Tibial artery (tissue), 4 donors: ENCODE results near the gene GCDH.
A peak's percentile ranks its signal among the peaks of the same experiment; 100 is the strongest.

Experiments used
- DNase-seq, 2 donors: peaks; one replicate each; pipeline ENCODE4 v3.0.0-alpha.2; 2019
- H3K27ac ChIP-seq, 2 donors: fragments of 200-600 bp; sonication (generic) in 1 of 2; 1 replicate in 1 of 2; 2 replicates in 1 of 2; pipeline ENCODE4 v1.5.1; 2018 to 2019; ENCODE audit warnings: mild to moderate bottlenecking in 1 of 2
- H3K27me3 ChIP-seq, 2 donors: fragments of 200-600 bp; sonication (generic) in 1 of 2; one replicate each; pipeline versions ENCODE4 v1.5.1 to v1.6.0; 2016 to 2019
- H3K36me3 ChIP-seq, 3 donors: fragments of 200-600 bp; sonication (generic) in 2 of 3; one replicate each; pipeline ENCODE4 v1.5.1; 2016 to 2019; ENCODE audit warnings: mild to moderate bottlenecking in 2 of 3
- H3K4me1 ChIP-seq, 4 donors: fragments of 200-600 bp; sonication (generic) in 2 of 4; 1 replicate in 3 of 4; 2 replicates in 1 of 4; pipeline ENCODE4 v1.5.1; 2016 to 2019
- H3K4me3 ChIP-seq, 2 donors: fragments of 200-600 bp; sonication (generic) in 1 of 2; 1 replicate in 1 of 2; 2 replicates in 1 of 2; pipeline ENCODE4 v1.5.1; 2018 to 2019; ENCODE audit warnings: mild to moderate bottlenecking in 2 of 2
- H3K9me3 ChIP-seq, 3 donors: fragments of 200-600 bp; sonication (generic) in 1 of 3; one replicate each; pipeline ENCODE4 v1.5.1; 2016 to 2019
- CTCF ChIP-seq, 2 experiments: fragments of 200-600 bp in 1 of 2; fragments of 450-650 bp in 1 of 2; IDR thresholded peaks; one replicate each; pipeline ENCODE4 v1.5.1; 2017 to 2019; ENCODE audit warnings: antibody characterized with exemption in 2 of 2, mild to moderate bottlenecking in 1 of 2, moderate library complexity in 1 of 2
- intact Hi-C: fragments of 100-400 bp; cut with DNase I; formaldehyde crosslinking; loops from one replicate; pipeline ENCODE4 v1.15.0; 2023; ENCODE audit warnings: low total_unique reads

Gene GCDH

DNA sequence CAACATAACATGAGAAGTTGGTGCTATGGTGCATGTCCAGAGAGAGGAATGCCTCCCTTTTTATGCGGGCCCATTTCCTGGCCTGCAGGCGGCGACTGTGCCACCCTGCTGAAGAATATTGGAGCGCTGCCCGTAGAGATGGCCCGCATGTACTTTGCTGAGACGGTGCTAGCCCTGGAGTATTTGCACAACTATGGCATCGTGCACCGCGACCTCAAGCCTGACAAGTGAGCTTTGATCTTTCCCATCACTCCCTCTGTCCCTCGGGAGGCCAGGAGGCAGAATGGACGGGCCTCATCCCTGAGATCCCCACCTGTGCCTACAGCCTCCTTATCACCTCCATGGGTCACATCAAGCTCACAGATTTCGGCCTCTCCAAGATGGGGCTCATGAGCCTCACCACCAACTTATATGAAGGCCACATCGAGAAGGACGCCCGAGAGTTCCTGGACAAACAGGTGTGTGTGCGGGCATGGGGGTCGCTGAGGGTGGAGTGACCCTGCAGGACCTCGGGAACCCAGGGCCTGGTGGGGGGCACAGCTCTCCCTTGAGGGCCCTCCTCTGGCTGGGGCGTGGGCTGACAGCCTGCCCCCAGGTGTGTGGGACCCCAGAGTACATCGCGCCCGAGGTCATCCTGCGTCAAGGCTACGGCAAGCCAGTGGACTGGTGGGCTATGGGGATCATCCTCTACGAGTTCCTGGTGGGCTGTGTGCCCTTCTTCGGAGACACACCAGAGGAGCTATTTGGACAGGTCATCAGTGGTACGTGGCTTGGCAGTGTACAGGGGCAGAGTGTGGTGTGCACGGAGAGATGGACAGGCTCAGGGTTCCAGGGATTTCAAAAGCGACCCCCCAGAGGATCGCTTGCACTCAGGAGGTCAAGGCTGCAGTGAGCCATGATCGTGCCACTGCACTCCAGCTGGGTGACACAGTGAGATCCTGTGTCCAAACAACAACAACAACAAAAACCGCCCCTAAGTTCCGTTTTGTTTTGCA lies 25.9 kb upstream of the GCDH start:
- intact Hi-C loops, result no loop called here
- H3K4me1 ChIP-seq, result peaks cover 0 to 7% (median 6%) of the 10 kb centered on the region in 4 donors
- H3K27me3 ChIP-seq, result peaks cover 0 to 39% of the 10 kb centered on the region in 2 donors
- H3K36me3 ChIP-seq, result no peaks in the 10 kb centered on the region
- H3K27ac ChIP-seq, result no peak overlapping the region
- no peak for TF ChIP-seq CTCF (IDR thresholded peaks at IDR 0.05)
- no peaks in the 10 kb centered on the region for H3K9me3 ChIP-seq
- no peak overlapping the region for H3K4me3 ChIP-seq
- DNase-seq, result no peak

GRCh38 chr19:12865746-12866415 lies 25.1 kb upstream of the GCDH start:
- intact Hi-C loops, result no loop called here
- Histone ChIP-seq H3K9me3 (no peaks in the 10 kb centered on the region), H3K27ac (no peak overlapping the region), H3K4me1 (peaks cover 0 to 7% (median 6%) of the 10 kb centered on the region in 4 donors), H3K27me3 (peaks cover 0 to 39% of the 10 kb centered on the region in 2 donors), H3K4me3 (no peak overlapping the region), H3K36me3 (no peaks in the 10 kb centered on the region)
- no peak for TF ChIP-seq CTCF (IDR thresholded peaks at IDR 0.05)
- no peak for DNase-seq

DNA sequence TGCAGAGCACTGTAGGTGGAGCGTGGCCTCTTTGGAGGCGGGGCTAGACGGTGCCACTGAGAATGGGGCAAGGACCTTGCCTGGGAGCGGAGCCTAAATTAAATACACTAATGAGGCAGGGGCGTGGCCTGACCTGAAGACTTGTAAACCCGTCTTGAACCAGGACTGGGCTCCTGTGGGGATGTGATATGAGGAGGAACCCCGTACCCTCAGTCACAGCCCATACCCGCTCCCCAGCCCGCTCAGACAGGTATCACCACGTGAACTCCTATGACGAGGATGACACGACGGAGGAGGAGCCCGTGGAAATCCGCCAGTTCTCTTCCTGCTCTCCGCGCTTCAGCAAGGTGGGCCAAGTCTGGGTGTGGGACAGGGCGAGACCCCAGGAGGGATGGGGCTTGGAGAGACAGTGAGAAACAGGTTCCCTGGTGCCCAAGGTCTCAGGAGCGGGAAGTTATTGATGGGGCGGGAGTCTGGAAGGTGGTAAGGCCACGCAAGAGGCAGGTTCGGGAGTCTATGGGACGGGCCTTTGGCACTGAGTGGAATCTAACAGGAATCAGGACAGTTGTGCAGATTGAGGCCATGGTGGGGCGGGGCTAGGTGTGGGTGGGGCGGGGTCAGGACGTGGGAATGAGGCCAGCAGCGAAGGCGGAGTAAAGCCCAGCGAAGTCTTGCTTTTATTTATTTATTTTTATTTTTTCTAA lies 24.4 kb upstream of the GCDH start:
- no peak for TF ChIP-seq CTCF (IDR thresholded peaks at IDR 0.05)
- peaks cover 0 to 39% of the 10 kb centered on the region in 2 donors for H3K27me3 ChIP-seq
- H3K4me3 ChIP-seq, result no peak overlapping the region
- H3K9me3 ChIP-seq, result no peaks in the 10 kb centered on the region
- no peaks in the 10 kb centered on the region for H3K36me3 ChIP-seq
- no peak overlapping the region for H3K27ac ChIP-seq
- intact Hi-C loops, result no loop called here
- peaks cover 0 to 7% (median 6%) of the 10 kb centered on the region in 4 donors for H3K4me1 ChIP-seq
- no peak for DNase-seq

- Histone ChIP-seq H3K27me3 (peaks cover 0 to 39% of the 10 kb centered on the region in 2 donors), H3K27ac (no peak overlapping the region), H3K9me3 (no peaks in the 10 kb centered on the region), H3K4me1 (peaks cover 0 to 7% (median 6%) of the 10 kb centered on the region in 4 donors), H3K36me3 (no peaks in the 10 kb centered on the region), H3K4me3 (peak overlapping the region in 1 of 2 donors; percentile 13)
- DNase-seq, result no peak
- TF ChIP-seq CTCF (IDR thresholded peaks at IDR 0.05), result no peak
- intact Hi-C loops, result no loop called here
Observed at GRCh38 chr19:12867120-12868099, 23.6 kb upstream of the GCDH start.
